Natural killer cell (primary cell): ENCODE results near the gene C11orf86. TPM values are rescaled to one million over a fixed set of nuclear protein-coding genes. Genes with fewer than 3 reads are reported as not detected.
"Not testable (repeated sequence)": the region's sequence is repeated elsewhere in the genome, so short reads cannot be mapped to it uniquely, and the experiment has no call there.

Experiments used
- ATAC-seq, 3 donors: fragments of 150-1000 bp in 2 of 3; fragments of 200-7000 bp in 1 of 3; cut with Tn5 transposase; 1 replicate in 1 of 3; 2 replicates in 2 of 3; pipeline ENCODE4 v1.10.0; 2021; ENCODE audit warnings: mild to moderate bottlenecking in 2 of 3, moderate library complexity in 2 of 3
- DNase-seq, 2 donors: peaks; one replicate each; pipeline versions ENCODE4 v3.0.0 to v3.0.0-alpha.2; 2013 to 2021; ENCODE audit warnings: mixed read lengths in 1 of 2
- H3K27ac ChIP-seq: one replicate; pipeline ENCODE4 v1.5.1; 2013; ENCODE audit warnings: mild to moderate bottlenecking, low read length
- H3K27me3 ChIP-seq: one replicate; pipeline ENCODE4 v1.6.1; 2013; ENCODE audit warnings: low read length; ENCODE audit not compliant: control insufficient read depth, insufficient read depth
- H3K36me3 ChIP-seq: one replicate; pipeline ENCODE4 v1.6.1; 2013; ENCODE audit warnings: low read length; ENCODE audit not compliant: control insufficient read depth, insufficient read depth
- H3K4me1 ChIP-seq: one replicate; pipeline ENCODE4 v1.6.1; 2013; ENCODE audit warnings: low read length; ENCODE audit not compliant: control insufficient read depth, insufficient read depth
- H3K4me3 ChIP-seq: one replicate; pipeline ENCODE4 v1.5.1; 2013; ENCODE audit warnings: low read length
- H3K9me3 ChIP-seq: one replicate; pipeline ENCODE4 v1.6.1; 2013; ENCODE audit warnings: low read length; ENCODE audit not compliant: control insufficient read depth, insufficient read depth
- H3K27ac Mint-ChIP-seq, 2 donors: one replicate each; pipeline ENCODE4 v1.8.0; 2022; ENCODE audit warnings: mild to moderate bottlenecking in 2 of 2, mixed read lengths in 2 of 2, moderate library complexity in 1 of 2
- H3K27me3 Mint-ChIP-seq, 2 donors: one replicate each; pipeline ENCODE4 v1.8.0; 2022; ENCODE audit warnings: low read depth in 2 of 2, mixed read lengths in 2 of 2
- H3K36me3 Mint-ChIP-seq: one replicate; pipeline ENCODE4 v1.8.0; 2022; ENCODE audit warnings: mixed read lengths
- H3K4me1 Mint-ChIP-seq, 2 donors: one replicate each; pipeline ENCODE4 v1.8.0; 2022; ENCODE audit warnings: mixed read lengths in 2 of 2
- H3K4me3 Mint-ChIP-seq: one replicate; pipeline ENCODE4 v1.8.0; 2022; ENCODE audit warnings: mild to moderate bottlenecking, moderate library complexity, mixed read lengths
- H3K9me3 Mint-ChIP-seq, 2 donors: one replicate each; pipeline ENCODE4 v1.8.0; 2022; ENCODE audit warnings: mixed read lengths in 2 of 2
- CTCF ChIP-seq: fragments of 200-600 bp; IDR thresholded peaks from one replicate; pipeline ENCODE4 v1.8.0; 2022; ENCODE audit warnings: antibody characterized with exemption
- WGBS: methylation state at CpG from one replicate; pipeline ENCODE4 v1.1.7; 2013; ENCODE audit warnings: missing lambda C conversion rate; ENCODE audit not compliant: insufficient coverage; 5-methylcytosine and 5-hydroxymethylcytosine counted together
- intact Hi-C: fragments of 100-400 bp; cut with micrococcal nuclease; formaldehyde crosslinking; loops from one replicate; pipeline ENCODE4 v1.14.2; 2022
- total RNA-seq, 4 donors: library from RNA; stranded (reverse); fragments of 120-200 nt in 1 of 4; gene quantifications; one replicate each; pipeline versions ENCODE4 v1.2.3 to v1.2.4, GENCODE V29; 2013 to 2022

The C11orf86 gene
- total RNA-seq, 3 donors from 2014 or later (not counting 1 experiment from before 2014, with no cell fraction given): not detected

- no peaks in the 10 kb centered on the region for H3K4me1 ChIP-seq
- DNase-seq (no peak), ATAC-seq (no peak)
- no peak overlapping the region for H3K27ac ChIP-seq
- Mint-ChIP-seq H3K36me3 (no peaks in the 10 kb centered on the region), H3K4me1 (peaks cover 0 to 5% of the 10 kb centered on the region in 2 donors), H3K27ac (no peak overlapping the region), H3K27me3 (peaks cover 4 to 7% of the 10 kb centered on the region in 2 donors), H3K4me3 (no peak overlapping the region), H3K9me3 (no peaks in the 10 kb centered on the region)
- no peaks in the 10 kb centered on the region for H3K36me3 ChIP-seq
- intact Hi-C loops: no loop called here
- no peak overlapping the region for H3K4me3 ChIP-seq
- no peak for TF ChIP-seq CTCF
- 75% methylated on average over 7 of the region's 8 CpGs for WGBS
- no peaks in the 10 kb centered on the region for H3K9me3 ChIP-seq
- no peaks in the 10 kb centered on the region for H3K27me3 ChIP-seq
These were observed 27.3 kb downstream of the C11orf86 start for GRCh38 chr11:67002297-67002913.

GRCh38 chr11:67002921-67003411, 27.9 kb downstream of the C11orf86 start:
- H3K4me3 ChIP-seq: no peak overlapping the region
- no peak overlapping the region for H3K27ac Mint-ChIP-seq
- H3K4me1 Mint-ChIP-seq: peaks cover 0 to 5% of the 10 kb centered on the region in 2 donors
- H3K36me3 Mint-ChIP-seq: no peaks in the 10 kb centered on the region
- WGBS: 99% methylated on average over 5 of the region's 5 CpGs
- no peak overlapping the region for H3K27ac ChIP-seq
- H3K9me3 ChIP-seq: no peaks in the 10 kb centered on the region
- H3K9me3 Mint-ChIP-seq: no peaks in the 10 kb centered on the region
- DNase-seq (no peak), ATAC-seq (no peak)
- H3K27me3 ChIP-seq: no peaks in the 10 kb centered on the region
- H3K4me3 Mint-ChIP-seq: no peak overlapping the region
- TF ChIP-seq CTCF: no peak
- H3K27me3 Mint-ChIP-seq: peaks cover 4 to 7% of the 10 kb centered on the region in 2 donors
- no peaks in the 10 kb centered on the region for H3K4me1 ChIP-seq
- intact Hi-C loops: no loop called here
- H3K36me3 ChIP-seq: no peaks in the 10 kb centered on the region

GRCh38 chr11:67005200-67005599, 30.1 kb downstream of the C11orf86 start:
- H3K27me3 Mint-ChIP-seq: peaks cover 4 to 14% of the 10 kb centered on the region in 2 donors
- H3K4me3 ChIP-seq, H3K4me3 Mint-ChIP-seq, DNase-seq, intact Hi-C loops, H3K27ac Mint-ChIP-seq, H3K36me3 ChIP-seq, H3K36me3 Mint-ChIP-seq, H3K4me1 Mint-ChIP-seq, H3K9me3 Mint-ChIP-seq, H3K4me1 ChIP-seq, H3K9me3 ChIP-seq, ATAC-seq, H3K27me3 ChIP-seq, H3K27ac ChIP-seq: not testable (repeated sequence)
- 94% methylated on average over 8 of the region's 8 CpGs for WGBS

GRCh38 chr11:67006029-67006884, 31.2 kb downstream of the C11orf86 start:
- Mint-ChIP-seq H3K4me1 (peaks cover 0 to 5% of the 10 kb centered on the region in 2 donors), H3K36me3 (no peaks in the 10 kb centered on the region), H3K4me3 (no peak overlapping the region), H3K27ac (no peak overlapping the region), H3K9me3 (no peaks in the 10 kb centered on the region), H3K27me3 (peaks cover 4 to 14% of the 10 kb centered on the region in 2 donors)
- H3K9me3 ChIP-seq: no peaks in the 10 kb centered on the region
- DNase-seq (peak in 1 of 2 donors; percentile 45), ATAC-seq (peak in 1 of 3 donors; percentile 37)
- no peak overlapping the region for H3K4me3 ChIP-seq
- no peak for TF ChIP-seq CTCF
- WGBS: 85% methylated on average over 13 of the region's 14 CpGs
- no peaks in the 10 kb centered on the region for H3K27me3 ChIP-seq
- H3K27ac ChIP-seq: no peak overlapping the region
- no peaks in the 10 kb centered on the region for H3K4me1 ChIP-seq
- intact Hi-C loops: no loop called here
- no peaks in the 10 kb centered on the region for H3K36me3 ChIP-seq
